ENCODE data around the gene ZNF561.
"Not testable (repeated sequence)": the region's sequence is repeated elsewhere in the genome, so short reads cannot be mapped to it uniquely, and the experiment has no call there.

The ZNF561 gene

GRCh38 chr19:9615844-9616243 is 5.2 kb downstream of the ZNF561 start:
- Mint-ChIP-seq H3K27ac (no peak overlapping the region), H3K9me3 (peaks cover 11% of the 10 kb centered on the region), H3K27me3 (no peaks in the 10 kb centered on the region), H3K4me3 (no peak overlapping the region), H3K36me3 (ENCODE audit: low read depth) (peaks cover 81% of the 10 kb centered on the region), H3K4me1 (peaks cover 9% of the 10 kb centered on the region)
- DNase-seq (no peak), ATAC-seq (no peak)

- H3K9me3 Mint-ChIP-seq, result peaks cover 46% of the 10 kb centered on the region
- H3K36me3 Mint-ChIP-seq (ENCODE audit: low read depth), result peaks cover 88% of the 10 kb centered on the region
- no peak for DNase-seq
Measured at GRCh38 chr19:9610484-9611113, 10.4 kb downstream of the ZNF561 start.

GRCh38 chr19:9608912-9609311 is 12.1 kb downstream of the ZNF561 start:
- Mint-ChIP-seq H3K27me3 (no peaks in the 10 kb centered on the region), H3K4me1 (no peaks in the 10 kb centered on the region), H3K4me3 (no peak overlapping the region), H3K9me3 (peaks cover 55% of the 10 kb centered on the region), H3K36me3 (ENCODE audit: low read depth) (peaks cover 75% of the 10 kb centered on the region), H3K27ac (no peak overlapping the region)
- DNase-seq, result no peak
- no peak for ATAC-seq

More at GRCh38 chr19:9610484-9611113, 10.4 kb downstream of the ZNF561 start:
- H3K4me3 Mint-ChIP-seq, result no peak overlapping the region
- H3K4me1 Mint-ChIP-seq, result no peaks in the 10 kb centered on the region
- H3K27ac Mint-ChIP-seq, result no peak overlapping the region
- H3K27me3 Mint-ChIP-seq, result no peaks in the 10 kb centered on the region
- ATAC-seq, result no peak

- H3K36me3 Mint-ChIP-seq (ENCODE audit: low read depth), result peaks cover 11% of the 10 kb centered on the region
- peaks cover 3% of the 10 kb centered on the region for H3K27me3 Mint-ChIP-seq
- ATAC-seq, result peak; percentile 93
- no peak overlapping the region for H3K4me3 Mint-ChIP-seq
- H3K9me3 Mint-ChIP-seq, result peaks cover 14% of the 10 kb centered on the region
- H3K27ac Mint-ChIP-seq, result peak overlapping the region; percentile 16
- DNase-seq, result no peak
- peaks cover 9% of the 10 kb centered on the region for H3K4me1 Mint-ChIP-seq
Measured at GRCh38 chr19:9597027-9597426, 24.0 kb downstream of the ZNF561 start.

- Mint-ChIP-seq H3K9me3 (peaks cover 5% of the 10 kb centered on the region), H3K4me3 (no peak overlapping the region), H3K4me1 (peaks cover 18% of the 10 kb centered on the region), H3K36me3 (ENCODE audit: low read depth) (peaks cover 19% of the 10 kb centered on the region), H3K27me3 (peaks cover 14% of the 10 kb centered on the region), H3K27ac (no peak overlapping the region)
- ATAC-seq, result peak; percentile 41
- DNase-seq, result peak; percentile 79
Measured at GRCh38 chr19:9586764-9587163, 34.3 kb downstream of the ZNF561 start.

- DNase-seq (peak; percentile 90), ATAC-seq (peak; percentile 92)
- Mint-ChIP-seq H3K4me1 (peaks cover 38% of the 10 kb centered on the region), H3K27me3 (peaks cover 9% of the 10 kb centered on the region), H3K27ac (peak within 1 kb of the TSS; percentile 94), H3K9me3 (peaks cover 10% of the 10 kb centered on the region), H3K36me3 (ENCODE audit: low read depth) (peaks cover 44% of the 10 kb centered on the region), H3K4me3 (peak within 1 kb of the TSS; percentile 91)
Measured at GRCh38 chr19:9584073-9584833, 36.8 kb downstream of the ZNF561 start, which contains the start of gene ZNF121. ZNF121 (minus strand) TSS chr19:9584504; CDS start chr19:9568097, 16,407 bp downstream.

- H3K9me3 Mint-ChIP-seq, result peaks cover 20% of the 10 kb centered on the region
- not testable (repeated sequence) for ATAC-seq, H3K27me3 Mint-ChIP-seq, DNase-seq
- peak overlapping the region; percentile 74 for H3K27ac Mint-ChIP-seq
- H3K36me3 Mint-ChIP-seq (ENCODE audit: low read depth), result peaks cover 63% of the 10 kb centered on the region
- peak overlapping the region; percentile 91 for H3K4me3 Mint-ChIP-seq
- H3K4me1 Mint-ChIP-seq, result peaks cover 47% of the 10 kb centered on the region
Measured at GRCh38 chr19:9582081-9582725, 38.8 kb downstream of the ZNF561 start.

- peaks cover 30% of the 10 kb centered on the region for H3K9me3 Mint-ChIP-seq
- H3K4me1 Mint-ChIP-seq, result peaks cover 52% of the 10 kb centered on the region
- peak overlapping the region; percentile 91 for H3K4me3 Mint-ChIP-seq
- H3K36me3 Mint-ChIP-seq (ENCODE audit: low read depth), result peaks cover 78% of the 10 kb centered on the region
- DNase-seq, result no peak
- H3K27me3 Mint-ChIP-seq, result no peaks in the 10 kb centered on the region
- peak; percentile 12 for ATAC-seq
- H3K27ac Mint-ChIP-seq, result peak overlapping the region; percentile 40
Measured at GRCh38 chr19:9580728-9581127, 40.3 kb downstream of the ZNF561 start.

GRCh38 chr19:9570255-9570654 is 50.8 kb downstream of the ZNF561 start:
- Mint-ChIP-seq H3K27ac (no peak overlapping the region), H3K27me3 (no peaks in the 10 kb centered on the region), H3K36me3 (ENCODE audit: low read depth) (peaks cover 99% of the 10 kb centered on the region), H3K4me1 (peaks cover 12% of the 10 kb centered on the region), H3K9me3 (peaks cover 67% of the 10 kb centered on the region), H3K4me3 (no peak overlapping the region)
- ATAC-seq (no peak), DNase-seq (no peak)

GRCh38 chr19:9566729-9567128 is 54.3 kb downstream of the ZNF561 start:
- H3K4me1 Mint-ChIP-seq, result no peaks in the 10 kb centered on the region
- H3K27ac Mint-ChIP-seq, result no peak overlapping the region
- DNase-seq, result no peak
- H3K27me3 Mint-ChIP-seq, result no peaks in the 10 kb centered on the region
- H3K36me3 Mint-ChIP-seq (ENCODE audit: low read depth), result peaks cover 97% of the 10 kb centered on the region
- H3K9me3 Mint-ChIP-seq, result peaks cover 63% of the 10 kb centered on the region
- H3K4me3 Mint-ChIP-seq, result no peak overlapping the region
- no peak for ATAC-seq

GRCh38 chr19:9565900-9566705 is 54.9 kb downstream of the ZNF561 start:
- Mint-ChIP-seq H3K4me1 (no peaks in the 10 kb centered on the region), H3K27me3 (no peaks in the 10 kb centered on the region), H3K9me3 (peaks cover 61% of the 10 kb centered on the region), H3K27ac (no peak overlapping the region), H3K36me3 (ENCODE audit: low read depth) (peaks cover 97% of the 10 kb centered on the region), H3K4me3 (no peak overlapping the region)
- DNase-seq (no peak), ATAC-seq (no peak)

All from activated naive CD8-positive, alpha-beta T cell treated with anti-CD3 and anti-CD28 coated beads, Interleukin-2, amount 50 U/mL, for 24 hours (primary cell).